ENCODE results near the gene IFNL4. TPM values are rescaled to one million over a fixed set of nuclear protein-coding genes. Genes with fewer than 3 reads are reported as not detected.
"Not testable (repeated sequence)": the region's sequence is repeated elsewhere in the genome, so short reads cannot be mapped to it uniquely, and the experiment has no call there.

The IFNL4 gene
- polyA plus RNA-seq, 3 donors = not detected

- Mint-ChIP-seq H3K27ac (no peak overlapping the region), H3K27me3 (ENCODE audit: low read depth in 3 of 3) (peaks cover 5 to 8% (median 8%) of the 10 kb centered on the region in 3 donors), H3K4me3 (no peak overlapping the region), H3K9me3 (no peaks in the 10 kb centered on the region), H3K4me1 (no peaks in the 10 kb centered on the region), H3K36me3 (no peaks in the 10 kb centered on the region)
- WGBS (ENCODE audit: insufficient coverage) = 100% methylated on average over 3 of the region's 5 CpGs
- no peaks in the 10 kb centered on the region for H4K20me1 ChIP-seq (ENCODE audit: insufficient read depth, low read length)
- H3K4me1 ChIP-seq (ENCODE audit: control insufficient read depth in 1 of 2, insufficient read depth in 2 of 2, low read length in 2 of 2) = no peaks in the 10 kb centered on the region
- no peaks in the 10 kb centered on the region for H3K27me3 ChIP-seq (ENCODE audit: control insufficient read depth in 2 of 2, insufficient read depth in 2 of 2, low read length in 2 of 2)
- H3K4me3 ChIP-seq (replicated peaks in 1 of 3; ENCODE audit: low read depth in 2 of 3, low read length in 3 of 3) = no peak overlapping the region
- no peak for TF ChIP-seq CTCF (IDR thresholded peaks at IDR 0.05)
- intact Hi-C loops (cut with micrococcal nuclease) = no loop called here
- DNase-seq = no peak
- no peak overlapping the region for H3K4me2 ChIP-seq (replicated peaks; ENCODE audit: extremely low read depth, low read length, poor library complexity, severe bottlenecking)
- no peak overlapping the region for H3K9ac ChIP-seq (ENCODE audit: insufficient read depth, low read length, poor library complexity, severe bottlenecking)
- no peak overlapping the region for H2AFZ ChIP-seq (ENCODE audit: insufficient read depth, low read depth, low read length, poor library complexity, severe bottlenecking)
- no peaks in the 10 kb centered on the region for H3K9me3 ChIP-seq (replicated peaks in 1 of 2; ENCODE audit: control insufficient read depth in 1 of 2, insufficient read depth in 1 of 2, low read length in 2 of 2)
- no peaks in the 10 kb centered on the region for H3K79me2 ChIP-seq (ENCODE audit: insufficient read depth, low read length)
- no peaks in the 10 kb centered on the region for H3K36me3 ChIP-seq (replicated peaks in 1 of 2; ENCODE audit: control insufficient read depth in 1 of 2, insufficient read depth in 2 of 2, low read length in 2 of 2)
- H3K27ac ChIP-seq (ENCODE audit: low read depth in 1 of 2, low read length in 2 of 2) = no peak overlapping the region
Observed at GRCh38 chr19:39276740-39277139, 28.1 kb upstream of the IFNL4 start.

GRCh38 chr19:39275578-39275977 lies 26.9 kb upstream of the IFNL4 start:
- Histone ChIP-seq H3K27me3 (ENCODE audit: control insufficient read depth in 2 of 2, insufficient read depth in 2 of 2, low read length in 2 of 2) (no peaks in the 10 kb centered on the region), H3K9me3 (replicated peaks in 1 of 2; ENCODE audit: control insufficient read depth in 1 of 2, insufficient read depth in 1 of 2, low read length in 2 of 2) (no peaks in the 10 kb centered on the region), H3K9ac (ENCODE audit: insufficient read depth, low read length, poor library complexity, severe bottlenecking) (no peak overlapping the region), H4K20me1 (ENCODE audit: insufficient read depth, low read length) (no peaks in the 10 kb centered on the region), H3K79me2 (ENCODE audit: insufficient read depth, low read length) (no peaks in the 10 kb centered on the region), H3K4me1 (ENCODE audit: control insufficient read depth in 1 of 2, insufficient read depth in 2 of 2, low read length in 2 of 2) (no peaks in the 10 kb centered on the region), H3K36me3 (replicated peaks in 1 of 2; ENCODE audit: control insufficient read depth in 1 of 2, insufficient read depth in 2 of 2, low read length in 2 of 2) (no peaks in the 10 kb centered on the region), H3K4me3 (replicated peaks in 1 of 3; ENCODE audit: low read depth in 2 of 3, low read length in 3 of 3) (no peak overlapping the region), H3K4me2 (replicated peaks; ENCODE audit: extremely low read depth, low read length, poor library complexity, severe bottlenecking) (no peak overlapping the region), H2AFZ (ENCODE audit: insufficient read depth, low read depth, low read length, poor library complexity, severe bottlenecking) (no peak overlapping the region), H3K27ac (ENCODE audit: low read depth in 1 of 2, low read length in 2 of 2) (no peak overlapping the region)
- peaks cover 3 to 10% (median 7%) of the 10 kb centered on the region in 3 donors for H3K27me3 Mint-ChIP-seq (ENCODE audit: low read depth in 3 of 3)
- no peak for TF ChIP-seq CTCF (IDR thresholded peaks at IDR 0.05)
- H3K4me3 Mint-ChIP-seq = no peak overlapping the region
- no peaks in the 10 kb centered on the region for H3K9me3 Mint-ChIP-seq
- intact Hi-C loops (cut with micrococcal nuclease) = no loop called here
- WGBS (ENCODE audit: insufficient coverage) = 91% methylated on average over 5 of the region's 5 CpGs
- H3K4me1 Mint-ChIP-seq = no peaks in the 10 kb centered on the region
- H3K36me3 Mint-ChIP-seq = no peaks in the 10 kb centered on the region
- peak overlapping the region in 2 of 7 donors; percentile 1 to 2 for H3K27ac Mint-ChIP-seq
- no peak for DNase-seq

GRCh38 chr19:39273859-39274258 lies 25.2 kb upstream of the IFNL4 start:
- intact Hi-C loops (cut with micrococcal nuclease); H3K36me3 ChIP-seq (replicated peaks in 1 of 2; ENCODE audit: control insufficient read depth in 1 of 2, insufficient read depth in 2 of 2, low read length in 2 of 2); H3K27me3 ChIP-seq (ENCODE audit: control insufficient read depth in 2 of 2, insufficient read depth in 2 of 2, low read length in 2 of 2); H3K4me2 ChIP-seq (replicated peaks; ENCODE audit: extremely low read depth, low read length, poor library complexity, severe bottlenecking); H3K4me3 ChIP-seq (replicated peaks in 1 of 3; ENCODE audit: low read depth in 2 of 3, low read length in 3 of 3); DNase-seq; H3K4me1 Mint-ChIP-seq; H3K4me3 Mint-ChIP-seq; H2AFZ ChIP-seq (ENCODE audit: insufficient read depth, low read depth, low read length, poor library complexity, severe bottlenecking); H3K9me3 ChIP-seq (replicated peaks in 1 of 2; ENCODE audit: control insufficient read depth in 1 of 2, insufficient read depth in 1 of 2, low read length in 2 of 2); H3K36me3 Mint-ChIP-seq; H4K20me1 ChIP-seq (ENCODE audit: insufficient read depth, low read length); H3K27ac ChIP-seq (ENCODE audit: low read depth in 1 of 2, low read length in 2 of 2); H3K9ac ChIP-seq (ENCODE audit: insufficient read depth, low read length, poor library complexity, severe bottlenecking); H3K9me3 Mint-ChIP-seq; H3K4me1 ChIP-seq (ENCODE audit: control insufficient read depth in 1 of 2, insufficient read depth in 2 of 2, low read length in 2 of 2); H3K79me2 ChIP-seq (ENCODE audit: insufficient read depth, low read length); H3K27ac Mint-ChIP-seq: not testable (repeated sequence)
- no CpG with 5 or more reads among the region's 5 CpGs for WGBS (ENCODE audit: insufficient coverage)
- peaks cover 8 to 12% (median 11%) of the 10 kb centered on the region in 3 donors for H3K27me3 Mint-ChIP-seq (ENCODE audit: low read depth in 3 of 3)

Measured in CD14-positive monocyte (primary cell).